BJ (cell line): ENCODE data around the gene PXN. TPM values are rescaled to one million over a fixed set of nuclear protein-coding genes. Genes with fewer than 3 reads are reported as not detected.

Experiments
- CTCF ChIA-PET: fragments of 350-600 bp; formaldehyde crosslinking; extraction: SDS; loops from one replicate; lab custom pipeline; 2021; ENCODE audit warnings: antibody characterized with exemption, inconsistent platforms; lab: Yijun Ruan, JAX
- POLR2A ChIA-PET: fragments of 300-600 bp; sonication (Branson Sonifier 250); formaldehyde crosslinking; extraction: SDS; loops from one replicate; lab custom pipeline; 2021; ENCODE audit warnings: antibody characterized with exemption; lab: Charles Lee
- DNase-seq: peaks from one replicate; pipeline ENCODE4 v3.0.0-alpha.2; 2011; ENCODE audit warnings: low read depth
- H3K27me3 ChIP-seq: 2 replicates; pipeline ENCODE4 v1.6.0; 2011; ENCODE audit warnings: low read length; ENCODE audit not compliant: control insufficient read depth, insufficient read depth
- H3K36me3 ChIP-seq: 2 replicates; pipeline ENCODE4 v1.5.1; 2011; ENCODE audit warnings: low read length; ENCODE audit not compliant: control insufficient read depth, insufficient read depth
- H3K4me3 ChIP-seq: 2 replicates; pipeline ENCODE4 v1.5.1; 2011; ENCODE audit warnings: low read depth, mild to moderate bottlenecking, control low read depth, low read length
- polyA plus RNA-seq: library from polyadenylated mRNA; depleted of rRNA; stranded (reverse); fragments of >200 nt; gene quantifications from 2 replicates; pipeline ENCODE4 v1.2.3, GENCODE V29; 2011
- TF ChIP-seq, protein P1 (sequence below): IDR thresholded peaks from 2 replicates; pipeline ENCODE4 v1.5.1; 2011; ENCODE audit warnings: low read depth, mild to moderate bottlenecking, control low read depth, inconsistent platforms, low read length, moderate library complexity; ENCODE audit not compliant: insufficient read depth

PXN gene
- polyA plus RNA-seq, 1 experiment: 41.8 TPM

DNA sequence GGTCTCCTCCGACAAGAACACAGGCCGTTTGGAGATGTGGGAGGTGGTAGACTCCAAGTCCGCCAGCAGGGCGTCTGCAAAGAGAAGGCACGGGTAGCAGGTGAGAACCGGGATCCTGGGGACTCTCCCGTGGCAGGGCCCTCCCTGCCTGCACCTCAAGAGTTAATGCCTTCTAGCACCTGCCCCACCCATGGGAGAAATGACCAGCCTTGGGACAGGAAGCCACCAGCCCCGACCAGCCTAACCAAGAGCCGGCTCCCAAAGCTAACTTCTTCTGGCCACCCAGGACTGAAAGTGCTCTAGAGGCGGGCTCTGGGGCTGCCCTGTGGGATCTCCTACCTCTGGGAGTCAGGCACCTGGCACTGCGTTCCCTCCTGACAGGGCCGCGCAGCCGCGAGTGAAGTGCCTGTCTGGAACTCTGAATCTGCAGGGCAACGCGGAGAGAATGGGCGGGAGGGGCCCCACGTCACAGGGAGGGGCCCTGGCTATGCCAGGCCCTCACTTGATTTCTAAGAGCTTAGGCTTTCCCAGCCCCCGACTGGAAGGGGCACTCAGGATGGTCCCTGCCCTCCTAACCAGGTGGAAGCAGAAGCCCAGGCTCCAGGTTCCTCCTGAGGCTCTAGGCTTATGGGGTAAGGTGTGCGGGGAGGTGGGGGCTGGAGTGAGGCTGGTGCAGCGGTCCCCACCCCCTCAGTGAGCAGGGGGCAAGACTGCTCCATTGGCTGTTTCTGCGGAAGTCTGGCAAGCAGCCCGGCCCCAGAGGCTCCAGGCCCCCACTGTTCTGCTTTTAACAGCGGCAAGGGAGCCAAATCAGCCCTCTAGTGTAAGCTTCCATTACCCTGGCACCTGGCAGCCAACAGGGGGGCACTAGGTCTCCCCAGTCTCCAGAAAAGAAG is 41.0 kb downstream of the PXN start:
- peaks cover 41% of the 10 kb centered on the region for H3K36me3 ChIP-seq
- TF ChIP-seq, protein P1, sequence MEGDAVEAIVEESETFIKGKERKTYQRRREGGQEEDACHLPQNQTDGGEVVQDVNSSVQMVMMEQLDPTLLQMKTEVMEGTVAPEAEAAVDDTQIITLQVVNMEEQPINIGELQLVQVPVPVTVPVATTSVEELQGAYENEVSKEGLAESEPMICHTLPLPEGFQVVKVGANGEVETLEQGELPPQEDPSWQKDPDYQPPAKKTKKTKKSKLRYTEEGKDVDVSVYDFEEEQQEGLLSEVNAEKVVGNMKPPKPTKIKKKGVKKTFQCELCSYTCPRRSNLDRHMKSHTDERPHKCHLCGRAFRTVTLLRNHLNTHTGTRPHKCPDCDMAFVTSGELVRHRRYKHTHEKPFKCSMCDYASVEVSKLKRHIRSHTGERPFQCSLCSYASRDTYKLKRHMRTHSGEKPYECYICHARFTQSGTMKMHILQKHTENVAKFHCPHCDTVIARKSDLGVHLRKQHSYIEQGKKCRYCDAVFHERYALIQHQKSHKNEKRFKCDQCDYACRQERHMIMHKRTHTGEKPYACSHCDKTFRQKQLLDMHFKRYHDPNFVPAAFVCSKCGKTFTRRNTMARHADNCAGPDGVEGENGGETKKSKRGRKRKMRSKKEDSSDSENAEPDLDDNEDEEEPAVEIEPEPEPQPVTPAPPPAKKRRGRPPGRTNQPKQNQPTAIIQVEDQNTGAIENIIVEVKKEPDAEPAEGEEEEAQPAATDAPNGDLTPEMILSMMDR: no peak
- ChIA-PET POLR2A (interaction anchor here (1.2 kb wide), 1 partner anchor 67 kb away, joined by 4 read pairs; no protein-coding TSS in a partner anchor), CTCF (interaction anchor here (0.7 to 11.4 kb wide), 6 partner anchors 8 to 78 kb away, joined by 3 to 482 read pairs (median 4); partner anchors contain the start of genes PXN, RPLP0 and SIRT4)
- no peak for DNase-seq
- H3K4me3 ChIP-seq: no peak overlapping the region
- H3K27me3 ChIP-seq: no peaks in the 10 kb centered on the region

DNA sequence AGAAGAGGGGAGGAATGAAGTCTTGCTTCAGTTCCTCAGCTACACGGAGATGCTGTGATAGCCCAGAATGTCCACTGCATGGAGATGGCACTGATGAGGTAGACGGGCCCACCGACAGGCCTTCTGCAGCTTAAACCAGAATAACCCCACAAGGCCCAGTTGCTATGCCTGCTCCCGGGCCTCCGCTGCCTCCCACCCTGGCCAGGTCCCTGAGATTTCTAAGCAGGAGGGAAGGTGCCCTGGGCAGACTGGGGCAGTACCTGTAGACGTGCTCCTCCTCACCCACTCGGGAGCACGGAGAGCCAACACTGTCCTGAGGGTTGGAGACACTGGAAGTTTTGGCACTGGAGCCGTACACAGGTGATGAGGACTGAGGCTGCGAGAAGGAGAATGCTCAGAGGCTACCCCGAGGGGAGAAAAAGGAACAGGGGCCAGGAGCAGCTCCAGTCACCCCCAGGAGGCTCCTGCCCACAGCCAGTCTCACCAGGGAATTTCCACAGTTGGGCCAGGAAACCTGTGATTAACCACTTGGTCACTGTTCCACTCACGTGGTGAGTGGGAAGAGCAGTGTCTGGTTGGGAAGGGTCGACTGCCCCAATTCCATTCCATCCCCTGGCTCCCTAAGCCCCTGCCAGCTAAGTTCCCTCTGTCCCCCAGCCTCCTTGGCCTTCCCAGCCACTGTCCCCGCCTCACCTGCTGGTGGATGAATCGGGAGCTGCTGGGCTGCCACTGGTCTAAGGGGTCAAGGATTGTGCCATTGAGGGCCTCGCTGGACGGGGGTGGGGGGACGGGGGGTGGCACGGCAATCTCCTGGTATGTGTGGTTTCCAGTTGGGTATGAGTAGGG is 41.8 kb downstream of the PXN start:
- no peak for DNase-seq
- Histone ChIP-seq H3K27me3 (no peaks in the 10 kb centered on the region), H3K4me3 (no peak overlapping the region), H3K36me3 (peaks cover 43% of the 10 kb centered on the region)
- POLR2A ChIA-PET: no interaction called here
- TF ChIP-seq, protein P1: no peak
- CTCF ChIA-PET: interaction anchor here (0.7 to 11.4 kb wide), 4 partner anchors 9 to 40 kb away, joined by 3 to 482 read pairs (median 40); partner anchors contain the start of genes PXN and RPLP0

DNA sequence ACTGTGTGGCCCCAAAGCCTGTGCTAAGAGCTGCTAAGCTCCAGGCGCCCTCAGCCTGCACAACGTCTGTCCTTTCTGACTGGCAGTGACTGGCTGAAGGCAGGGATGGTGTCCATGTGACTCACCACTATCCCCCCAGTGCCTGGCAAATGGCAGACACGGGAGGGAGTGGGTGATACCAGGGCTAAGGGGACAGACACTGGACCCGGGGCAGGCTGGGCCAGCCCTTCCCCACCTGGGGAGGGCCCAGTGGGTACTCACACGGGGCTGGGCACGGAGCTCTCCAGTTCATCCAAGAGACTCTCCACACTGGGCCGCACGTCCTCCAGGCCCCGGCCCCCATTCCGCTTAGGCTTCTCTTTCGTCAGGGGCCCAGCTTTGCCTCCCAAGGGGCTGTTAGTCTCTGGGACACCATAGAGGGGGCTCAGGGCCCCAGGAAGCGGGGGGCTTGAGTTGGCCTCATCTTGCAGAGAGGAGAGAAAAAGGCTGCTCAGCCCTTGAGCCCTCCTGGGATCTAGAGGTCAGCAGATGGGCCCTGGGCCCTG is 43.2 kb downstream of the PXN start:
- no peaks in the 10 kb centered on the region for H3K27me3 ChIP-seq
- no peak for DNase-seq
- ChIA-PET CTCF (interaction anchor here (11.4 kb wide), 1 partner anchor 41 kb away, joined by 482 read pairs; the partner anchor contains the start of gene PXN), POLR2A (interaction anchor here (0.6 kb wide), 1 partner anchor 21 kb away, joined by 3 read pairs; the partner anchor contains the start of gene RPLP0)
- TF ChIP-seq, protein P1: no peak
- H3K36me3 ChIP-seq: peaks cover 43% of the 10 kb centered on the region
- H3K4me3 ChIP-seq: no peak overlapping the region

DNA sequence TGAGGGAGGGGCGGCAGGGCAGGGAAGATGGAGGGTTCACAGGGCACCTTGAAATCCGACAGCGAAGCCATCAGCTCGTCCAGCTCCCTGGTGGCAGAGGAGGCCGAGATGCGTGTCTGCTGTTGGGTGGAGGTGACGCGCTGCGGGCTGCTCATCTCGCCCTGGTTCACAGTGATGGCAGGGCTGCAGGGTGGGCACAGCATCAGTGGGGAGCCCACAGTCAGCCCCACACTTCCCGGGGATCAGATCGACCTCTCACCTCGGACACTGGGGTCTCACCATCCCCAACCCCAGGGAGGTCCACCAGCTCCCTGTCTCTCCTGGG is 44.0 kb downstream of the PXN start:
- ChIA-PET CTCF (no interaction called here), POLR2A (no interaction called here)

More for the DNA sequence above, 44.0 kb downstream of the PXN start:
- DNase-seq: no peak
- Histone ChIP-seq H3K36me3 (peaks cover 44% of the 10 kb centered on the region), H3K4me3 (no peak overlapping the region), H3K27me3 (no peaks in the 10 kb centered on the region)
- TF ChIP-seq, protein P1: no peak
